ENCODE data around the gene ADGRL3.

The ADGRL3 gene

DNA sequence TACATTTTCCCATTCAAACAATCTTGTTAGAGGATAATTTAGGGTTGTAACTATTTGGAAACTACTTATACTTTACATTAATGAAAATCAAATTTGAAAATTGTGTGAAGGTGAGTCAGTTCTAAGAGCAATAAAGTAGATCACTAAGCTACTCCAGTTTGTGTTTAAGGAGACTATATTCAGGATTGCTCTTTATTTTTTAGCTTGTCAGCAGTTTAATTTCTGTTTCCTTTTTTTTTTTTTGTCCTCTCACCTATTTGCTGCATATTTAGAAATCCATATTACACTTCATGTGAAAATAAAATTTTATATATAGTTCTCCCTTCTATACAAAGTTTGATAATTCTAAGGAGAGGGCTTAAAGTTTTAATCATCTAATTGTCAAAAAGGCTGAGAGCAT, 691.8 kb downstream of the ADGRL3 start (continued):
- no peak for TF ChIP-seq ZNF19 (tag by site-specific recombination; IDR thresholded peaks at IDR 0.05; ENCODE audit: low read depth)
- no peak for TF ChIP-seq BCL11B (tag by site-specific recombination; IDR thresholded peaks at IDR 0.05; ENCODE audit: low read depth)
- TF ChIP-seq, protein P1, sequence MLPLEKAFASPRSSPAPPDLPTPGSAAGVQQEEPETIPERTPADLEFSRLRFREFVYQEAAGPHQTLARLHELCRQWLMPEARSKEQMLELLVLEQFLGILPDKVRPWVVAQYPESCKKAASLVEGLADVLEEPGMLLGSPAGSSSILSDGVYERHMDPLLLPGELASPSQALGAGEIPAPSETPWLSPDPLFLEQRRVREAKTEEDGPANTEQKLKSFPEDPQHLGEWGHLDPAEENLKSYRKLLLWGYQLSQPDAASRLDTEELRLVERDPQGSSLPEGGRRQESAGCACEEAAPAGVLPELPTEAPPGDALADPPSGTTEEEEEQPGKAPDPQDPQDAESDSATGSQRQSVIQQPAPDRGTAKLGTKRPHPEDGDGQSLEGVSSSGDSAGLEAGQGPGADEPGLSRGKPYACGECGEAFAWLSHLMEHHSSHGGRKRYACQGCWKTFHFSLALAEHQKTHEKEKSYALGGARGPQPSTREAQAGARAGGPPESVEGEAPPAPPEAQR (tag by site-specific recombination; IDR thresholded peaks at IDR 0.05), result no peak
- TF ChIP-seq ZNF311 (tag by site-specific recombination; IDR thresholded peaks at IDR 0.05; ENCODE audit: borderline replicate concordance), result no peak
- no peak for TF ChIP-seq ZNF449 (tag by site-specific recombination; IDR thresholded peaks at IDR 0.05)
- no peak for TF ChIP-seq KLF7 (tag by site-specific recombination; IDR thresholded peaks at IDR 0.05; ENCODE audit: borderline replicate concordance)
- TF ChIP-seq ZNF561 (tag by site-specific recombination; IDR thresholded peaks at IDR 0.05; ENCODE audit: borderline replicate concordance), result no peak
- TF ChIP-seq ZNF184 (tag by site-specific recombination; IDR thresholded peaks at IDR 0.05), result no peak
- no peak for TF ChIP-seq GLIS2 (tag by site-specific recombination; IDR thresholded peaks at IDR 0.05)

- no peaks in the 10 kb centered on the region for H3K9me3 ChIP-seq (ENCODE audit: control insufficient read depth, insufficient read depth, low read depth, low read length)
- POLR2A ChIA-PET, result no interaction called here
- CTCF ChIA-PET, result no interaction called here
- H3K4me3 ChIP-seq (ENCODE audit: low read depth, low read length), result no peak overlapping the region
- H3K4me1 ChIP-seq (ENCODE audit: control insufficient read depth, insufficient read depth, low read length), result no peaks in the 10 kb centered on the region; the same call in 1 of the 2 replicates
- H3K36me3 ChIP-seq (ENCODE audit: control insufficient read depth in 2 of 2, insufficient read depth in 1 of 2, low read length in 2 of 2), result no peaks in the 10 kb centered on the region
- TF ChIP-seq ZXDB (tag by site-specific recombination; IDR thresholded peaks at IDR 0.05) (no peak), ZNF664 (tag by site-specific recombination; IDR thresholded peaks at IDR 0.05) (no peak), ZBTB26 (tag by site-specific recombination; optimal IDR thresholded peaks at IDR 0.05) (no peak)
- no peak overlapping the region for H3K27ac ChIP-seq (ENCODE audit: extremely low read depth, low read depth, low read length)
Measured at GRCh38 chr4:61896634-61897033, 696.5 kb downstream of the ADGRL3 start.

DNA sequence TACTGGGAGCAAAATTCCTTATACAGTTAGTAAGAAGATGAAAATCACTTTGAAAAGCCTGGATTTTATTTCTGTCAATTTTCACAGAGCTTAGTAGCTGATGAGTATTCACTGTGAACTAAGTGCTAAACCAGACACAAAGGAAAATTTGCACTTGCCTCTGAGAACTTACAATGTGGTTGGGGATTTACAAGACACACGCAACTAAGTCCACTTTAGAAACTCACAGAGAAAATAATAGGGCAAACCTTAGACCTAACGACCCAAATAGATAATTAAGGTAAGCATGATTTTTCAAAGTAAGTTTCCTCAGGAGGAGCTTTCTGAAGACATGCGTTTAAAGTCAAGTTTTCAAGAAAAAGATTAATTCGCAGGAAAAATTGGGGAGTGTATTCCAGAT, 708.9 kb downstream of the ADGRL3 start:
- Histone ChIP-seq H3K36me3 (ENCODE audit: control insufficient read depth in 2 of 2, insufficient read depth in 1 of 2, low read length in 2 of 2) (no peaks in the 10 kb centered on the region), H3K4me1 (ENCODE audit: control insufficient read depth, insufficient read depth, low read length) (no peaks in the 10 kb centered on the region), H3K9me3 (ENCODE audit: control insufficient read depth, insufficient read depth, low read depth, low read length) (no peaks in the 10 kb centered on the region), H3K4me3 (ENCODE audit: low read depth, low read length) (no peak overlapping the region), H3K27ac (ENCODE audit: extremely low read depth, low read depth, low read length) (no peak overlapping the region)
- TF ChIP-seq ZSCAN30 (tag by site-specific recombination; IDR thresholded peaks at IDR 0.05) (no peak), ZNF121 (tag by site-specific recombination; IDR thresholded peaks at IDR 0.05) (no peak), FEZF1 (tag by site-specific recombination; IDR thresholded peaks at IDR 0.05) (no peak), ZNF292 (tag by site-specific recombination; IDR thresholded peaks at IDR 0.05; ENCODE audit: borderline replicate concordance, low read depth) (no peak), ZNF24 (tag by site-specific recombination; IDR thresholded peaks at IDR 0.05) (no peak), SALL2 (tag by site-specific recombination; IDR thresholded peaks at IDR 0.05; ENCODE audit: borderline replicate concordance) (no peak), ZBTB21 (tag by site-specific recombination; IDR thresholded peaks at IDR 0.05) (no peak), ZNF48 (tag by site-specific recombination; IDR thresholded peaks at IDR 0.05) (no peak), ZNF768 (tag by site-specific recombination; IDR thresholded peaks at IDR 0.05) (no peak), ZNF624 (tag by site-specific recombination; IDR thresholded peaks at IDR 0.05) (no peak), ZNF530 (tag by site-specific recombination; IDR thresholded peaks at IDR 0.05; ENCODE audit: low read depth) (no peak), ZEB2 (tag by site-specific recombination; IDR thresholded peaks at IDR 0.05) (no peak), ZFP3 (tag by site-specific recombination; IDR thresholded peaks at IDR 0.05; ENCODE audit: low read depth) (no peak)
- TF ChIP-seq, protein P2, sequence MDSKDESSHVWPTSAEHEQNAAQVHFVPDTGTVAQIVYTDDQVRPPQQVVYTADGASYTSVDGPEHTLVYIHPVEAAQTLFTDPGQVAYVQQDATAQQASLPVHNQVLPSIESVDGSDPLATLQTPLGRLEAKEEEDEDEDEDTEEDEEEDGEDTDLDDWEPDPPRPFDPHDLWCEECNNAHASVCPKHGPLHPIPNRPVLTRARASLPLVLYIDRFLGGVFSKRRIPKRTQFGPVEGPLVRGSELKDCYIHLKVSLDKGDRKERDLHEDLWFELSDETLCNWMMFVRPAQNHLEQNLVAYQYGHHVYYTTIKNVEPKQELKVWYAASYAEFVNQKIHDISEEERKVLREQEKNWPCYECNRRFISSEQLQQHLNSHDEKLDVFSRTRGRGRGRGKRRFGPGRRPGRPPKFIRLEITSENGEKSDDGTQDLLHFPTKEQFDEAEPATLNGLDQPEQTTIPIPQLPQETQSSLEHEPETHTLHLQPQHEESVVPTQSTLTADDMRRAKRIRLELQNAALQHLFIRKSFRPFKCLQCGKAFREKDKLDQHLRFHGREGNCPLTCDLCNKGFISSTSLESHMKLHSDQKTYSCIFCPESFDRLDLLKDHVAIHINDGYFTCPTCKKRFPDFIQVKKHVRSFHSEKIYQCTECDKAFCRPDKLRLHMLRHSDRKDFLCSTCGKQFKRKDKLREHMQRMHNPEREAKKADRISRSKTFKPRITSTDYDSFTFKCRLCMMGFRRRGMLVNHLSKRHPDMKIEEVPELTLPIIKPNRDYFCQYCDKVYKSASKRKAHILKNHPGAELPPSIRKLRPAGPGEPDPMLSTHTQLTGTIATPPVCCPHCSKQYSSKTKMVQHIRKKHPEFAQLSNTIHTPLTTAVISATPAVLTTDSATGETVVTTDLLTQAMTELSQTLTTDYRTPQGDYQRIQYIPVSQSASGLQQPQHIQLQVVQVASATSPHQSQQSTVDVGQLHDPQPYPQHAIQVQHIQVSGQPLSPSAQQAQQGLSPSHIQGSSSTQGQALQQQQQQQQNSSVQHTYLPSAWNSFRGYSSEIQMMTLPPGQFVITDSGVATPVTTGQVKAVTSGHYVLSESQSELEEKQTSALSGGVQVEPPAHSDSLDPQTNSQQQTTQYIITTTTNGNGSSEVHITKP (tag by site-specific recombination; IDR thresholded peaks at IDR 0.05), result no peak
- TF ChIP-seq, protein P3, sequence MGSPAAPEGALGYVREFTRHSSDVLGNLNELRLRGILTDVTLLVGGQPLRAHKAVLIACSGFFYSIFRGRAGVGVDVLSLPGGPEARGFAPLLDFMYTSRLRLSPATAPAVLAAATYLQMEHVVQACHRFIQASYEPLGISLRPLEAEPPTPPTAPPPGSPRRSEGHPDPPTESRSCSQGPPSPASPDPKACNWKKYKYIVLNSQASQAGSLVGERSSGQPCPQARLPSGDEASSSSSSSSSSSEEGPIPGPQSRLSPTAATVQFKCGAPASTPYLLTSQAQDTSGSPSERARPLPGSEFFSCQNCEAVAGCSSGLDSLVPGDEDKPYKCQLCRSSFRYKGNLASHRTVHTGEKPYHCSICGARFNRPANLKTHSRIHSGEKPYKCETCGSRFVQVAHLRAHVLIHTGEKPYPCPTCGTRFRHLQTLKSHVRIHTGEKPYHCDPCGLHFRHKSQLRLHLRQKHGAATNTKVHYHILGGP (tag by site-specific recombination; IDR thresholded peaks at IDR 0.05), result no peak
- ChIA-PET CTCF (no interaction called here), POLR2A (no interaction called here)

Measured in HEK293 (cell line).